Occipital lobe (tissue), 1 donor: ENCODE results near the gene ASB17. TPM values are rescaled to one million over a fixed set of nuclear protein-coding genes. Genes with fewer than 3 reads are reported as not detected.

Source experiments
- total RNA-seq: library from RNA; depleted of rRNA; stranded (reverse); fragments of >200 nt; gene quantifications from one replicate; pipeline ENCODE4 v1.2.3, GENCODE V29; 2014

The ASB17 gene
- total RNA-seq, 1 donor from 2014 or later, result not detected

Other genes with a start within 250 kb of the ASB17 start
- 69.1 TPM for gene ACADM, start 207.7 kb downstream of the ASB17 start, total RNA-seq
- 90.2 TPM for gene RABGGTB, start 146.1 kb downstream of the ASB17 start, total RNA-seq
- gene MSH4, start 135.5 kb downstream of the ASB17 start, total RNA-seq, result 1.6 TPM
- gene ST6GALNAC3, start 142.3 kb upstream of the ASB17 start, total RNA-seq, result 16.5 TPM